Dedifferentiated amniotic fluid mesenchymal stem cell (primary cell): ENCODE measurements around the gene EFNA3.
"Not testable (repeated sequence)": the region's sequence is repeated elsewhere in the genome, so short reads cannot be mapped to it uniquely, and the experiment has no call there.

Experiments used
- DNase-seq: peaks from one replicate; pipeline ENCODE4 v3.0.0-alpha.2; 2016; ENCODE audit errors: extremely low spot score

EFNA3 gene

GRCh38 chr1:155110381-155110780 lies 31.7 kb downstream of the EFNA3 start:
- DNase-seq: no peak

- DNase-seq: no peak
Measured at GRCh38 chr1:155110826-155111225, 32.2 kb downstream of the EFNA3 start.

GRCh38 chr1:155113450-155113980 lies 34.9 kb downstream of the EFNA3 start:
- no peak for DNase-seq

GRCh38 chr1:155116113-155116764 lies 37.6 kb downstream of the EFNA3 start:
- no peak for DNase-seq

GRCh38 chr1:155117610-155118009 lies 39.0 kb downstream of the EFNA3 start:
- DNase-seq: no peak

- not testable (repeated sequence) for DNase-seq
Measured at GRCh38 chr1:155118090-155118489, 39.5 kb downstream of the EFNA3 start.

- no peak for DNase-seq
Measured at GRCh38 chr1:155120253-155120652, 41.6 kb downstream of the EFNA3 start.

GRCh38 chr1:155121249-155121648 lies 42.6 kb downstream of the EFNA3 start:
- no peak for DNase-seq

- DNase-seq: no peak
Measured at GRCh38 chr1:155122308-155122707, 43.7 kb downstream of the EFNA3 start.

GRCh38 chr1:155123801-155124200 lies 45.2 kb downstream of the EFNA3 start:
- no peak for DNase-seq

- no peak for DNase-seq
Measured at GRCh38 chr1:155124503-155125463, 46.1 kb downstream of the EFNA3 start.

GRCh38 chr1:155125511-155125945 lies 46.9 kb downstream of the EFNA3 start:
- DNase-seq: no peak

- DNase-seq: no peak
Measured at GRCh38 chr1:155125946-155126555, 47.4 kb downstream of the EFNA3 start.

- DNase-seq: no peak
Measured at GRCh38 chr1:155126556-155127104, 48.0 kb downstream of the EFNA3 start.

GRCh38 chr1:155127105-155127966 lies 48.7 kb downstream of the EFNA3 start, which contains the start of gene EFNA1:
Gene EFNA1, plus strand, starts transcription at chr1:155127876. Its CDS starts 102 bp downstream, at chr1:155127978.
- no peak for DNase-seq

GRCh38 chr1:155127967-155128754 lies 49.5 kb downstream of the EFNA3 start:
- DNase-seq: no peak

- DNase-seq: no peak
Measured at GRCh38 chr1:155128755-155129473, 50.3 kb downstream of the EFNA3 start.

- no peak for DNase-seq
Measured at GRCh38 chr1:155130272-155131006, 51.8 kb downstream of the EFNA3 start.

- no peak for DNase-seq
Measured at GRCh38 chr1:155131285-155131684, 52.6 kb downstream of the EFNA3 start.
